PC-3 (cell line): ENCODE data around the gene NIM1K.

Experiments
- EZH2 ChIP-seq: fragments of 300-600 bp; sonication (generic); IDR thresholded peaks from one replicate; pipeline ENCODE4 v1.6.1; 2017; ENCODE audit warnings: antibody characterized with exemption, mild to moderate bottlenecking, low read length; ENCODE audit not compliant: unreplicated experiment
- TF ChIP-seq, protein P1 (sequence below): fragments of 300-600 bp; sonication (generic); conservative IDR thresholded peaks from 2 replicates; pipeline ENCODE4 v1.5.1; 2017; ENCODE audit warnings: antibody characterized with exemption, low read depth, mild to moderate bottlenecking, low read length

DNA sequence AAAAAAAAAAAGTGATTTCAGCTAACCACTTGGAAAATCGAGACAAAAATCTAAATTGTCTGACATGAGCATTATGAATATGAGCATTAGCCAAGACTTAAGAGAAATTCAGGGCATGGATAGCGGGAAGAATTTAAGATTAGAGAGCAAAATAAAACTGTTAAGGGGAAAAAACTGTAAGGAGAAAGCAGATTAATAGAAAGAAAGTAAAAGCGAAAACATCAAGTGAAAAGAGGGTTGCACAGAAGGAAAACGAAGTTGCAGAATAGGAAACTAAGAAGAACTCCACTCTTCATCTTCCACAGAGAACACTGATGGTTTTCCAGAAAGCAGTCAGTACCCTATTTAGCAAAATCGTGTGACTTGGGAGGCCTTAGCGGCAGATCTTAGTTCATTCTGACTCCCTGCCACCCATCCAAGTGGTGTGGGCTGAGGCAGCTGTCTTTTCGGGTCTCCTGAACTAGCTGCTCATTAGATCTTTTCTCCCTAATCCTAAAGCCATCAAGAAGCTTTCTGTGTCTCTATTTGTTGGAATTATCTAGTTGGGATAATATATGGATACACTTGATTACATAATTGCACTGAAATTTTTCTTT is 3.7 kb downstream of the NIM1K start:
- TF ChIP-seq, protein P1, sequence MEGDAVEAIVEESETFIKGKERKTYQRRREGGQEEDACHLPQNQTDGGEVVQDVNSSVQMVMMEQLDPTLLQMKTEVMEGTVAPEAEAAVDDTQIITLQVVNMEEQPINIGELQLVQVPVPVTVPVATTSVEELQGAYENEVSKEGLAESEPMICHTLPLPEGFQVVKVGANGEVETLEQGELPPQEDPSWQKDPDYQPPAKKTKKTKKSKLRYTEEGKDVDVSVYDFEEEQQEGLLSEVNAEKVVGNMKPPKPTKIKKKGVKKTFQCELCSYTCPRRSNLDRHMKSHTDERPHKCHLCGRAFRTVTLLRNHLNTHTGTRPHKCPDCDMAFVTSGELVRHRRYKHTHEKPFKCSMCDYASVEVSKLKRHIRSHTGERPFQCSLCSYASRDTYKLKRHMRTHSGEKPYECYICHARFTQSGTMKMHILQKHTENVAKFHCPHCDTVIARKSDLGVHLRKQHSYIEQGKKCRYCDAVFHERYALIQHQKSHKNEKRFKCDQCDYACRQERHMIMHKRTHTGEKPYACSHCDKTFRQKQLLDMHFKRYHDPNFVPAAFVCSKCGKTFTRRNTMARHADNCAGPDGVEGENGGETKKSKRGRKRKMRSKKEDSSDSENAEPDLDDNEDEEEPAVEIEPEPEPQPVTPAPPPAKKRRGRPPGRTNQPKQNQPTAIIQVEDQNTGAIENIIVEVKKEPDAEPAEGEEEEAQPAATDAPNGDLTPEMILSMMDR: no peak
- no peak for TF ChIP-seq EZH2
